HepG2 (cell line): ENCODE measurements around the gene GNG7. TPM values are rescaled to one million over a fixed set of nuclear protein-coding genes. Genes with fewer than 3 reads are reported as not detected.
A peak's percentile ranks its signal among the peaks of the same experiment; 100 is the strongest.
"Not testable (repeated sequence)": the region's sequence is repeated elsewhere in the genome, so short reads cannot be mapped to it uniquely, and the experiment has no call there.

Source experiments
- ATAC-seq: fragments of 200-7000 bp; cut with Tn5 transposase; 3 replicates; pipeline ENCODE4 v1.9.1; 2020; ENCODE audit warnings: mild to moderate bottlenecking, moderate library complexity
- BruUV-seq: library from RNA; stranded (reverse); fragments of 400-500 nt; replicated peaks from 2 replicates; lab custom pipeline; 2021; lab: Mats Ljungman, UMichigan
- CTCF ChIA-PET: fragments of 300-600 bp; formaldehyde crosslinking; extraction: SDS; loops from one replicate; lab custom pipeline; 2021; ENCODE audit warnings: low total read pairs, inconsistent platforms, low intra/inter-chr PET ratio; lab: Yijun Ruan, JAX
- POLR2A ChIA-PET: fragments of 350-600 bp; sonication (Branson Sonifier 250); formaldehyde crosslinking; loops from one replicate; lab custom pipeline; 2020; ENCODE audit warnings: antibody characterized with exemption, inconsistent platforms; lab: Yijun Ruan, JAX
- DNase-seq: peaks from one replicate; pipeline ENCODE4 v3.0.0-alpha.2; 2015; ENCODE audit warnings: low spot score
- FAIRE-seq: peaks from 3 replicates; lab custom pipeline; 2011; peaks lifted over from hg19 to GRCh38; lab: Jason Lieb, UNC
- H2AFZ ChIP-seq: one replicate; pipeline ENCODE4 v1.6.1; 2011; ENCODE audit warnings: low read length, inconsistent platforms
- H3K27ac ChIP-seq: fragments of 300-600 bp; 3 replicates; pipeline ENCODE4 v1.8.0; 2011; ENCODE audit warnings: mixed run types, mild to moderate bottlenecking, mixed read lengths, low read length, inconsistent platforms; ENCODE audit not compliant: insufficient read depth; ENCODE audit errors: extremely low read length
- H3K27me3 ChIP-seq, 2 experiments: fragments of 200-600 bp in 1 of 2; 2 replicates in 1 of 2; 3 replicates in 1 of 2; pipeline versions ENCODE4 v1.6.0 to v1.8.0; 2011; ENCODE audit warnings: low read length in 2 of 2, mild to moderate bottlenecking in 2 of 2, moderate library complexity in 2 of 2, inconsistent platforms in 1 of 2; ENCODE audit not compliant: insufficient read depth in 2 of 2, control insufficient read depth in 1 of 2
- H3K36me3 ChIP-seq, 2 experiments: fragments of 200-600 bp in 1 of 2; replicated peaks in 1 of 2; 2 replicates in 1 of 2; 3 replicates in 1 of 2; pipeline versions ENCODE4 v1.5.1 to v1.8.0; 2011; ENCODE audit warnings: low read length in 2 of 2, inconsistent platforms in 1 of 2; ENCODE audit not compliant: insufficient read depth in 2 of 2, control insufficient read depth in 1 of 2
- H3K4me1 ChIP-seq: 2 replicates; pipeline ENCODE4 v1.5.1; 2012; ENCODE audit warnings: low read length, inconsistent platforms; ENCODE audit not compliant: insufficient read depth
- H3K4me2 ChIP-seq: 2 replicates; pipeline ENCODE4 v1.6.0; 2011; ENCODE audit warnings: low read depth, low read length, inconsistent platforms
- H3K4me3 ChIP-seq, 3 experiments: fragments of 200-600 bp in 1 of 3; sonication (generic), shearing (Covaris generic) in 1 of 3; replicated peaks in 1 of 3; 2 replicates each; pipeline ENCODE4 v1.5.1; 2011 to 2016; ENCODE audit warnings: low read length in 3 of 3, inconsistent platforms in 2 of 3, low read depth in 2 of 3, mild to moderate bottlenecking in 2 of 3, control low read depth in 1 of 3, mixed read lengths in 1 of 3; ENCODE audit not compliant: insufficient read depth in 1 of 3
- H3K79me2 ChIP-seq: one replicate; pipeline ENCODE4 v1.6.1; 2011; ENCODE audit warnings: low read length, inconsistent platforms; ENCODE audit not compliant: insufficient read depth
- H3K9ac ChIP-seq: 2 replicates; pipeline ENCODE4 v1.6.0; 2011; ENCODE audit warnings: mild to moderate bottlenecking, low read depth, low read length, inconsistent platforms; ENCODE audit not compliant: insufficient read depth
- H3K9me3 ChIP-seq: 2 replicates; pipeline ENCODE4 v1.5.1; 2012; ENCODE audit warnings: mild to moderate bottlenecking, low read length
- H4K20me1 ChIP-seq: 2 replicates; pipeline ENCODE4 v1.6.0; 2011; ENCODE audit warnings: inconsistent platforms, mild to moderate bottlenecking, low read length, moderate library complexity; ENCODE audit not compliant: insufficient read depth
- PATZ1 ChIP-seq: sonication (generic); formaldehyde crosslinking; IDR thresholded peaks from 2 replicates; pipeline ENCODE4 v1.4.0; 2020; ENCODE audit warnings: missing genetic modification reagents
- ZFP41 ChIP-seq: sonication (generic); formaldehyde crosslinking; IDR thresholded peaks from 2 replicates; pipeline ENCODE4 v1.4.0; 2020; ENCODE audit warnings: mild to moderate bottlenecking, missing genetic modification reagents, borderline replicate concordance
- ZMYM3 ChIP-seq: sonication (generic); formaldehyde crosslinking; IDR thresholded peaks from 2 replicates; pipeline ENCODE4 v1.5.1; 2020; ENCODE audit warnings: mild to moderate bottlenecking, missing genetic modification reagents
- ZNF30 ChIP-seq: sonication (generic); formaldehyde crosslinking; IDR thresholded peaks from 2 replicates; pipeline ENCODE4 v1.5.0; 2020; ENCODE audit warnings: mild to moderate bottlenecking, missing genetic modification reagents
- ZNF629 ChIP-seq: sonication (generic); formaldehyde crosslinking; conservative IDR thresholded peaks from 2 replicates; pipeline ENCODE4 v1.5.0; 2020; ENCODE audit warnings: missing genetic modification reagents
- WGBS: methylation state at CpG from one replicate; pipeline ENCODE4 v1.1.6; 2017; ENCODE audit warnings: low lambda C conversion rate; 5-methylcytosine and 5-hydroxymethylcytosine counted together
- in situ Hi-C: cut with HindIII; loops from 2 replicates; pipeline ENCODE4 v1.10.0; 2017; ENCODE audit warnings: low pct_unique_long_range_greater_than_20kb; ENCODE audit not compliant: extremely low pct_ligation_motif_present
- intact Hi-C: fragments of 100-400 bp; cut with micrococcal nuclease; formaldehyde crosslinking; loops from one replicate; pipeline ENCODE4 v1.10.0; 2022; ENCODE audit not compliant: unreplicated experiment
- polyA plus RNA-seq, 8 experiments: library from polyadenylated mRNA; depleted of rRNA in 3 of 8; stranded (reverse) in 7 of 8; unstranded in 1 of 8; fragments of >200 nt; fragmentation: Illumina TruSeq in 4 of 8; extraction: Trizol in 4 of 8; gene quantifications; 2 replicates each; pipeline versions ENCODE4 v1.2.1 to v1.2.3, GENCODE V29; 2011 to 2016; ENCODE audit warnings: low read depth in 4 of 8, missing spikeins in 1 of 8, mixed read lengths in 1 of 8; ENCODE audit not compliant: insufficient read depth in 1 of 8
- total RNA-seq, 5 experiments: library from RNA; depleted of rRNA; stranded (reverse); fragments of >200 nt; fragmentation: Illumina TruSeq; extraction: Trizol; gene quantifications; 2 replicates each; pipeline ENCODE4 v1.2.3, GENCODE V29; 2016; ENCODE audit warnings: low read depth in 1 of 5

Gene GNG7
- total and polyA plus RNA-seq, 2 of the 13 experiments (the other 11 are each of a cell fraction or from before 2014, with no cell fraction given), result 1.4 to 3.3 TPM

GRCh38 chr19:2574478-2574931, 128.0 kb downstream of the GNG7 start:
- CTCF ChIA-PET, result no interaction called here
- intact Hi-C loops (no loop called here), in situ Hi-C loops (no loop called here)
- H2AFZ ChIP-seq, result no peak overlapping the region
- H3K79me2 ChIP-seq, result no peaks in the 10 kb centered on the region
- H3K4me3 ChIP-seq, result no peak overlapping the region
- no peak for ATAC-seq
- POLR2A ChIA-PET, result no interaction called here
- no peaks in the 10 kb centered on the region; a peak in 1 of 5 replicates for H3K36me3 ChIP-seq
- WGBS, result 90% methylated on average over 15 of the region's 15 CpGs
- no TSS peak for BruUV-seq
- H3K27ac ChIP-seq, result no peak overlapping the region
- DNase-seq, result no peak
- no peak overlapping the region for H3K4me2 ChIP-seq
- H3K27me3 ChIP-seq, result no peaks in the 10 kb centered on the region
- peaks cover 40% of the 10 kb centered on the region for H3K4me1 ChIP-seq
- no peaks in the 10 kb centered on the region for H4K20me1 ChIP-seq
- FAIRE-seq, result no peak
- TF ChIP-seq ZNF629 (CRISPR knock-in tag) (peak; percentile 68), ZMYM3 (CRISPR knock-in tag) (peak; percentile 75; the same call in 1 of the 2 replicates), PATZ1 (CRISPR knock-in tag) (no peak)
- H3K9me3 ChIP-seq, result no peaks in the 10 kb centered on the region
- H3K9ac ChIP-seq, result no peak overlapping the region

- Histone ChIP-seq H3K27ac (no peak overlapping the region), H3K27me3 (no peaks in the 10 kb centered on the region), H3K79me2 (no peaks in the 10 kb centered on the region), H4K20me1 (no peaks in the 10 kb centered on the region), H3K9me3 (no peaks in the 10 kb centered on the region), H3K4me2 (no peak overlapping the region), H3K4me3 (no peak overlapping the region), H3K9ac (no peak overlapping the region), H3K36me3 (no peaks in the 10 kb centered on the region; a peak in 1 of 5 replicates), H2AFZ (no peak overlapping the region), H3K4me1 (peaks cover 37% of the 10 kb centered on the region)
- intact Hi-C loops, result no loop called here
- POLR2A ChIA-PET, result no interaction called here
- BruUV-seq, result no TSS peak
- WGBS, result 82% methylated on average over 11 of the region's 19 CpGs
- FAIRE-seq (no peak), DNase-seq (no peak), ATAC-seq (no peak)
- CTCF ChIA-PET, result no interaction called here
- in situ Hi-C loops, result no loop called here
- TF ChIP-seq ZNF30 (CRISPR knock-in tag) (no peak), ZFP41 (CRISPR knock-in tag) (no peak)
These were observed 128.6 kb downstream of the GNG7 start for GRCh38 chr19:2573916-2574315.

GRCh38 chr19:2572152-2572551, 130.3 kb downstream of the GNG7 start:
- DNase-seq, H3K27ac ChIP-seq, BruUV-seq, ATAC-seq, H3K9me3 ChIP-seq, intact Hi-C loops, FAIRE-seq, CTCF ChIA-PET, H3K9ac ChIP-seq, H4K20me1 ChIP-seq, in situ Hi-C loops, H3K79me2 ChIP-seq, H2AFZ ChIP-seq, H3K36me3 ChIP-seq, H3K4me2 ChIP-seq, H3K4me3 ChIP-seq, H3K27me3 ChIP-seq: not testable (repeated sequence)
- POLR2A ChIA-PET, result interaction anchor here (0.6 kb wide), 1 partner anchor 96 kb away, joined by 3 read pairs; the partner anchor contains the start of gene GADD45B
- 90% methylated on average over 12 of the region's 12 CpGs for WGBS
- peaks cover 28% of the 10 kb centered on the region for H3K4me1 ChIP-seq
